ENCODE results near the gene CYP26C1.
"Not testable (repeated sequence)": the region's sequence is repeated elsewhere in the genome, so short reads cannot be mapped to it uniquely, and the experiment has no call there.

CYP26C1 gene

GRCh38 chr10:93079663-93080349 is 19.2 kb downstream of the CYP26C1 start:
- DNase-seq (ENCODE audit: low spot score): no peak

- peak; percentile 48 for DNase-seq (ENCODE audit: low spot score)
Observed at GRCh38 chr10:93080350-93081046, 19.9 kb downstream of the CYP26C1 start.

GRCh38 chr10:93081318-93081717 is 20.7 kb downstream of the CYP26C1 start:
- DNase-seq (ENCODE audit: low spot score): no peak

- DNase-seq (ENCODE audit: low spot score): peak; percentile 37
Observed at GRCh38 chr10:93081834-93082233, 21.2 kb downstream of the CYP26C1 start.

GRCh38 chr10:93083743-93084539 is 23.3 kb downstream of the CYP26C1 start:
- no peak for DNase-seq (ENCODE audit: low spot score)

GRCh38 chr10:93085272-93085859 is 24.8 kb downstream of the CYP26C1 start:
- DNase-seq (ENCODE audit: low spot score): no peak

- no peak for DNase-seq (ENCODE audit: low spot score)
Observed at GRCh38 chr10:93086289-93086688, 25.7 kb downstream of the CYP26C1 start.

- DNase-seq (ENCODE audit: low spot score): no peak
Observed at GRCh38 chr10:93087846-93088245, 27.2 kb downstream of the CYP26C1 start.

- DNase-seq (ENCODE audit: low spot score): no peak
Observed at GRCh38 chr10:93088466-93088865, 27.9 kb downstream of the CYP26C1 start.

- no peak for DNase-seq (ENCODE audit: low spot score)
Observed at GRCh38 chr10:93090619-93091018, 30.0 kb downstream of the CYP26C1 start.

GRCh38 chr10:93091960-93092359 is 31.4 kb downstream of the CYP26C1 start:
- DNase-seq (ENCODE audit: low spot score): no peak

GRCh38 chr10:93095225-93095624 is 34.6 kb downstream of the CYP26C1 start:
- no peak for DNase-seq (ENCODE audit: low spot score)

GRCh38 chr10:93096901-93097300 is 36.3 kb downstream of the CYP26C1 start:
- no peak for DNase-seq (ENCODE audit: low spot score)

- no peak for DNase-seq (ENCODE audit: low spot score)
Observed at GRCh38 chr10:93097386-93097785, 36.8 kb downstream of the CYP26C1 start.

GRCh38 chr10:93098816-93099215 is 38.2 kb downstream of the CYP26C1 start:
- DNase-seq (ENCODE audit: low spot score): no peak

GRCh38 chr10:93099670-93100069 is 39.1 kb downstream of the CYP26C1 start:
- no peak for DNase-seq (ENCODE audit: low spot score)

GRCh38 chr10:93101148-93101547 is 40.5 kb downstream of the CYP26C1 start:
- not testable (repeated sequence) for DNase-seq (ENCODE audit: low spot score)

- no peak for DNase-seq (ENCODE audit: low spot score)
Observed at GRCh38 chr10:93103953-93104352, 43.4 kb downstream of the CYP26C1 start.

GRCh38 chr10:93106631-93107072 is 46.1 kb downstream of the CYP26C1 start:
- DNase-seq (ENCODE audit: low spot score): no peak

- no peak for DNase-seq (ENCODE audit: low spot score)
Observed at GRCh38 chr10:93110472-93111146, 50.0 kb downstream of the CYP26C1 start.

- DNase-seq (ENCODE audit: low spot score): no peak
Observed at GRCh38 chr10:93113042-93113441, 52.4 kb downstream of the CYP26C1 start.

Data from SW480 (cell line).